GM18498 (cell line): ENCODE results near the gene ARHGEF4.

Source experiments
- ATAC-seq: cut with Tn5 transposase; IDR thresholded peaks from one replicate; pipeline ENCODE4 v1.9.1; 2021; ENCODE audit warnings: mild to moderate bottlenecking, moderate library complexity; ENCODE audit not compliant: unreplicated experiment

The ARHGEF4 gene

DNA sequence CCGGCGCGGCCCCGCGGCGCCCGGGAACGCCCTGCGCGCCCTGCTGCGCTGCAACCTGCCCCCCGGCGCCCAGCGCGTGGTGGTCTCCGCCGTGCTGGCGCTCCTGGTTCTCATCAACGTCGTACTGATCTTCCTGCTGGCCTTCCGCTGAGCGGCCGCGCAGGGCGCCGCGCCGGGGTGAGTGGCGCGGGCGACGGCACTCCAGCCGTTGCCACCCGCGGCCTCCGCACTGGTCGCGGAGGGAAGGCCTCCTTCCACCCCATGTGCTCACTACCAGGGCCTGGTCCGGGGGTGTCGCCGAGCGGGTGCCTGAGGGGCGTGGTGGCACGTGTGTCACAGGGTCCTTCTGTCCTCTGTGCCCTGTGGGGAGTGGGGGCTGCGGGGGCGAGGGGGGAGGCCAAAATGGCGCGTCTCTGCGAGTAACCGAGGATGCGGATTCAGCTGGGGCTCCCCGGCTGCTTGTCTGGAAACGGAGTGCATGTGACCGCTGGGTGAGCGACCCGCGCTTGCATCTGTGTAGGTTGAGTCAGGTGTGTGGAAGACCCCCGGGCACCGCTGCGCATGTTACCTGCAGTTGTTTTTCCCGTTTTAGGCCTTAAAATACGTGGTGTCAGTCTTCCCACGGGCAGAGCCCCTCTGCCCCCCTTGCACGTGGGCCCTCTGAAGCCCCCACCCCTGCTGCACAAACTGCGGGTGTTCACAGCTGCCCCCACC is 198.6 kb downstream of the ARHGEF4 start:
- no peak for ATAC-seq

DNA sequence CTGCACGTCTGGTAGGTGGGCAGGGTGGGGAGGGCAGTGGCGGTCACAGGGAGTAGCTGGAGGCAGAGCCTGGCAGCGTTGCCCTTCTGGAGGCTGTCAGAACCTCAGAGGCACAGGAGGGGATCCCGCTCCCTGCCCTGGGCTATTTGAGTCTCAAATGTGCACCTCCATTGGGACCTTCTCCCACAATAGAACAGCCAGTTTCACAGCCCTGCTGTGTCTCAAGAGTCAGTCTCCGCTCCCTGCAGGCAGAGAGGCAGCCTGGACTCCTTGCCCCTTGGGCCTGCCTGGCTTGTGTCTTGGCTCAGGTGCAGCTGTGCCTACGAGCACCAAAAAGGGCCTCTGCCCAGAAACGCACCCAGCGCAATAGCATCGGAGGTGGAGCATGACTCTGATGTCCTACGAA is 199.1 kb downstream of the ARHGEF4 start:
- no peak for ATAC-seq

DNA sequence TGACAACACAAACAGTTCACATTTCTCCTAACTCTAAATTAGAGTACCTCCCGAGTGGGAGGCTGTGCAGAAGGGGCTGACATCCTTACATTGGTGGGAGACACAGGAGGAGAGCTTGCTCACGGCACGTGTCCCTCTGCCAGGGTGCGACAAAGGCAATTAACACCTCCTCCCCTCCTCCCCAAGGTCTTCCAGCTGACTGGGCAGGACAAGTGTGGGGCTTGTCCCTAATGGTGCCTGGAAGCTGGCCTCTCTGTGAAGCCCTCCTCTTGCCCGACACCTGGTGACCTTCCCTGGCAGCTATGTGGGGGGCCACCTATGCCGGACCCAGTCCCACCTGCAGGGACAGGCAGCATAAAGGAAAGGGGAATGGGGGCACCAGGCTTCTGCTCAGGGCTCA is 199.6 kb downstream of the ARHGEF4 start:
- no peak for ATAC-seq

DNA sequence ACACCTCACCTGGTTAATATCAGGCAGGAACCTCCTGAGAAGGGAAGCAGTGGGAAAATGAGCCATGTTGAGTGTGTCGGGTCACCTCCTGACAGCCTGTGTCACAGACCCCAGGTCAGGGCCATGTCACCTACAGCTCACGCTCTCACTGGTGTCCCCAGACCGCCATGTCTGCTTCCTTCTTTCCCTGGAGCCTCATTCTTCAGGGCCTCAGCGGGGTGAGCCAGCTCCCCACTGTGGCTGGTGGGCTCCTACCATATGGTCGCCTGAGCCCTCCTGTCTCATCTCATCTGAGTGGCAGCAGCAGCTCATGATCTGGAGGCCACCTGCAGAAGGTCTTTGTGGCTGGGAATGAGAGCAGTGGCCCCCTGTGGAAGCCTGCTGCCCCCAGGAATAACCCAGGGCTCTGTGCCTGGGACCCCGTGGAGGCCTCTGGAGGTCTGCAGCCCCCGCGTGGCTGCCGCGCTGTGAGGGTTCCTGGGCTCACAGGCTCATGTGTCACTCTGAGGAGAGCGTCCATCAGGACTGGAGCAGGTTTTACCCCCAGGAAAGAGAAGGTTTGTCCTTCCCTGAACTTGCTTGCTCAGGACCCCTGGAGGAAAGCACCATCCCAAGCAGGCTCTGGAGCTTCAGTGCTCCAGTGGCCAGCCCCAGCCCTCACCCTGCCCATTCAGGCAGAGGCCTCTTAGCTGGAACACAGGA is 200.1 kb downstream of the ARHGEF4 start:
- no peak for ATAC-seq

DNA sequence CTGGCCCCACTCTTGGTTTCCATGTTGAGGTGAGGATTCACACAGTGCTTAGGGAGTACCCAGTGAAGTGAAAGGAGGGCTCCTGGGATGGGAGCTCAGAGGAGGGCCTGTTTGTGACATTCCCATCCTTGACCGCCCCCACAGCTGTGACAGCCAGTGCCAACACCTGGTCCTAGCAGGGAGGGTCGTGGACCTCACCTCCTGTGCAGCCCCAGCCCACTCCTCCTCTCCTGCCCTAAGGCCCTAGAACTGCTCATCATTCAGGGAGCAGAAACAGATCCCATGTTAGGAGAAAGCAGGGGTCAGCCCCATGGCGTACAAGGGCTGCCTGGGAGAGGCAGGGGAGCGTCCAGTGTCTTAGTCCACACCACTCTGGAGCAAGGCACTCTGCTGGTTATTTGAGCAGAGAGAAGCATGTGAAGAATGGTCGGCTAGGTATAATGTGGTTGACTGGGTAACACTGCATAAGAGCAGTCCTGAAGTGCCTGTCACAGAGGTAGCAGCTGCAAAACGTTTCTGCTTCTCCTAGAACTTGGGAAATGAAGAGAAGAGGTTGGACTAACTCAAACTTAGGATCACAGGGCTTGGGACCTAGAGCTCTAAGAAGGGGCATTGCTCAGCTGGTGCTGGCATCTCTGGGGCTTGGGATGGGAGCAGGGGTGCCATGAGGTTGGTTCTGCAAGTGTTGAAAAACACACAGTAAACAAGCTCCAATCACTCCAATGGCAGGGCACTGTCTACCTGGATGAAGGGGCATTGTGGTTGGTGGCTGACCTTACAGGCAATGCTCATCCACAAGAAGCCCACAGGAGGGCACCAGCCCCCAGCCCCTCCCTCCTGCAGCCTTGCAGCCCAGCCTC is 200.9 kb downstream of the ARHGEF4 start:
- no peak for ATAC-seq

DNA sequence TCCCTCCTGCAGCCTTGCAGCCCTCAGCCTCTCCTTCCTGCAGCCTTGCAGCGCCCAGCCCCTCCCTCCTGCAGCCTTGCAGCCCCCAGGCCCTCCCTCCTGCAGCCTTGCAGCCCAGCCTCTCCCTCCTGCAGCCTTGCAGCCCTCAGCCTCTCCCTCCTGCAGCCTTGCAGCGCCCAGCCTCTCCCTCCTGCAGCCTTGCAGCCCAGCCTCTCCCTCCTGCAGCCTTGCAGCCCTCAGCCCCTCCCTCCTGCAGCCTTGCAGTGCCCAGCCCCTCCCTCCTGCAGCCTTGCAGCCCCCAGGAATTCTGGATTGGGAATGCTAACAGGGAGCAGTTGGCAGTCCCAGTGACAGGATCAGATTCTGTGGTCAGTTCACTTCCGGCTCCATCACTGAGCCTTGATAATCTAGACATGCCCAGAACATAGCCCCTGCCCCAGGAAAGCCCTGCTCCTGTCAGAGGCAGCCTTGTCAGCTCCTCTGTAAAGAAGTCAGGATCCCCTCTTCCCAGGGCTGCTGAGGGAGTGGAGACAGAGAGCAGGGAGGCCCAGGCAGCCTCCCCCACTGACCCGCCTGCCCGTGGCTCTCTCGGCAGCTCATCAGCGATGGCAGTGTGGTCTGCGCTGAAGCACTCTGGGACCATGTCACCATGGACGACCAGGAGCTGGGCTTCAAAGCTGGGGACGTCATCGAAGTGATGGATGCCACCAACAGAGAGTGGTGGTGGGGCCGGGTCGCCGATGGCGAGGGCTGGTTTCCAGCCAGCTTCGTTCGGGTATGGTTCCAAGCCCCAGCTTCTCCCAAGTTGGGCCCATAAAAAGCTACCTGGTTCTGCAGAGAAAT is 201.8 kb downstream of the ARHGEF4 start:
- ATAC-seq: no peak

DNA sequence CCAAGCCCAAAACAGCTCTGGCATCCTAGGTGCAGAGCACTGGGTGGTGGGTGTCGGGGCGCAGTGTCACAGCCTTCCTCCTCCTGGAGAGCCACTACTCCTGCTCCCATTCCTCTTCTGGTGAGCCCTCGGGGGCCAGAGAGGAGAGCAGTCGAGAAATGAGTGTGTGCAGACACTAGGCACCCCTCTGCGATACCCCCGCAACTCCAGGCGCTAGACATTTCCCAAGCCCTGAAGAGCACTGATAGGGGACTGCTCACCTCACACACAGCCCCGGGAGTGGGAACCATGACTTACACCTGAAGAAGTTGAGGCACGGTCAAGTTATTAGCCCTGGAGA is 202.4 kb downstream of the ARHGEF4 start:
- ATAC-seq: no peak

DNA sequence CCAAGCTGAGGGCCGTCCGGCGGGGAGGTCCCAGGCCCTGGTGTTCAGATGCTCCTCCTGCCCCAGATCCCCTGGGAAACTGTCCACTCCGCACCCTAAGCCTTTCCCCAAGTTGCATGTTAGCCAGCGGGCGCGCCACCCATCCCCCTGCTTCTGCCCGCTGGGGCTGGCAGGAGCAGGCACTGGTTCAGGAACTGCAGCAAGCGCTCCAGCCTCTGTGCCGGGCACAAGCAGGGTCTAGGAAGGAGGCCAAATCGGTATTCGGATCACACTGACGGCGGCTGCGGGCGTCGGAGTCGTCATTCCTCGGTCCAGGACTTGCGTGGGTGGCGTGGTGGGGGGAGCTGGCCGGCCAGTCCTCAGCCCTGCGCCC is 202.8 kb downstream of the ARHGEF4 start:
- no peak for ATAC-seq

DNA sequence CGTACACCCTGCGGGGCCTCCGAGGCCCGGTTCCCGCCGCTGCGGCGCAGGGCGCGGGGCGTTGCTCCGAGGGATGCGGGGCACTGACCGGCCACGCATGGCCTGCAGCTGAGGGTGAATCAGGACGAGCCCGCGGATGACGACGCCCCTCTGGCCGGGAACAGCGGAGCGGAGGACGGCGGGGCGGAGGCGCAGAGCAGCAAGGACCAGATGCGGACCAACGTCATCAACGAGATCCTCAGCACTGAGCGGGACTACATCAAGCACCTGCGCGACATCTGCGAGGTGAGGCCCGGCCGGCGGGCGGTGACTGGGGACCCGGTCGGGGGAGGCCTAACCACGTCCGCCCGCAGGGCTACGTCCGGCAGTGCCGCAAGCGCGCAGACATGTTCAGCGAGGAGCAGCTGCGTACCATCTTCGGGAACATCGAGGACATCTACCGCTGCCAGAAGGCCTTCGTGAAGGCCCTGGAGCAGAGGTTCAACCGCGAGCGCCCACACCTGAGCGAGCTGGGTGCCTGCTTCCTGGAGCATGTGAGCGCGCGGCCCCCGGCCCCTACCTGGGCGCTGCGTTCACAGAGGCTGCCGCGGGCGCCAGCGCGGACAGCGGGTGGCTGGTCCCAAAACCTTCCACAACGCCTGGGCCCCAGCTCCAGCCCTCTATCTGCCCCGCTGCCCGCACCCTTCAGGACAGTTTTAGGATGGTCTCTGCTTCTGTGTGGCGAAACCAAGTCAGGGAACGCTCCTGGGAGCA is 203.4 kb downstream of the ARHGEF4 start:
- ATAC-seq: no peak

DNA sequence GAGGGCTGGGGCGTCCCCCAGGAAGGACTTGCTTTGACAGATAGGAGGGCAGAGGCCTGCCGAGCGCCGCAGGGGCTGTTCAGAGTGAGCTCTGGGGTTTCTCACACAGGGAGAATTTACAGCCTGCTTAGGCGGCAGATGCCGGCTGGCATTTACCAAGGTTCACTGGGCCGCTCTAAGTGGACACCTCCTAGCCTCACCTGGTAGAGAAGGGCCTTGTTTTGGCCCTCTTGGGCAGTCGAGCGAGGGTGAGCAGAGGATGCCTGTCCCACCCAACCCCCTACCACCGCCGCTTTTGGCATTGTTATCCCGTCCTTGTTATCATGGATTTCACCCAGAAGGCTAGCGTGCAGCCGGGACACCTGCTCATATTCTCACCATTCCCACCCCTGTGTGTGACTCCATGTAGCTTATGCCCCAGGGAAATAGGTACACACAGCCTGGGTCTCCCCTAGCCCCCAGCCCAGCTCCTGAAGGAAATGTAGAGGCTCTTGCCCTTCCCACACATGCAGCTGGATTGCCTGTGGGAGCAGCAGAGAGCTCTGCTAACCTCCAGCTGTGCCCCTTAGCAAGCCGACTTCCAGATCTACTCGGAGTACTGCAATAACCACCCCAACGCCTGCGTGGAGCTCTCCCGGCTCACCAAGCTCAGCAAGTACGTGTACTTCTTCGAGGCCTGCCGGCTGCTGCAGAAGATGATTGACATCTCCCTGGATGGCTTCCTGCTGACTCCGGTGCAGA is 204.1 kb downstream of the ARHGEF4 start:
- ATAC-seq: no peak

DNA sequence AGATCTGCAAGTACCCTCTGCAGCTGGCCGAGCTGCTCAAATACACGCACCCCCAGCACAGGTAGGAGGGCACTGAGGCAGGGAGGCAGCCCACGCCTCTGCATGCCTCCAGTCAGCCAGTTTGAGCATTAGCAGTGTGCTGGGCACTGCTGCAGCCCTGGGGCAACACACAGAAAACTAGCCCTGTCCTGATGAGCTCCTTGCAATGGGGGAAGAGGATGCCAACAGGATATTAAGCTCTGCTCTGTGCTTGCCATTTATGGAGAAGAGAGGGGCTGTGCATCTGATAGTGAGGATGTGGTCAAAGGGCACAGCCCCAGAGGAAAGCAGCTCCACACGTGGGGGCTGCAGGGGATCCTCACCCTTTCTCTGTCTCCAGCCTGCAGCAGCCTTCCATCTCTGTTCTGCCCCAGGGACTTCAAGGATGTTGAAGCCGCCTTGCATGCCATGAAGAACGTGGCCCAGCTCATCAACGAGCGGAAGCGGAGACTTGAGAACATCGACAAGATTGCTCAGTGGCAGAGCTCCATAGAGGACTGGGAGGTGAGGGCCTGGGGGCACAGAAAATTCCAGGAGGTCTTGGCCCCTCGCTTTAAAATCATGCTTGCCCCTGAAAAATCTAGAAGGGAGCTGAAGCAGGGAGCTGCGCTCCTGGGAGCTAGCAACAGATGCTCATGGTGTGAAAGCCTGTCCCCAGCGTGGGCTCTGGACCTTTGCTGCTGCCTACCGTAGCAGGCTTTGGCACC is 204.9 kb downstream of the ARHGEF4 start:
- ATAC-seq: no peak

DNA sequence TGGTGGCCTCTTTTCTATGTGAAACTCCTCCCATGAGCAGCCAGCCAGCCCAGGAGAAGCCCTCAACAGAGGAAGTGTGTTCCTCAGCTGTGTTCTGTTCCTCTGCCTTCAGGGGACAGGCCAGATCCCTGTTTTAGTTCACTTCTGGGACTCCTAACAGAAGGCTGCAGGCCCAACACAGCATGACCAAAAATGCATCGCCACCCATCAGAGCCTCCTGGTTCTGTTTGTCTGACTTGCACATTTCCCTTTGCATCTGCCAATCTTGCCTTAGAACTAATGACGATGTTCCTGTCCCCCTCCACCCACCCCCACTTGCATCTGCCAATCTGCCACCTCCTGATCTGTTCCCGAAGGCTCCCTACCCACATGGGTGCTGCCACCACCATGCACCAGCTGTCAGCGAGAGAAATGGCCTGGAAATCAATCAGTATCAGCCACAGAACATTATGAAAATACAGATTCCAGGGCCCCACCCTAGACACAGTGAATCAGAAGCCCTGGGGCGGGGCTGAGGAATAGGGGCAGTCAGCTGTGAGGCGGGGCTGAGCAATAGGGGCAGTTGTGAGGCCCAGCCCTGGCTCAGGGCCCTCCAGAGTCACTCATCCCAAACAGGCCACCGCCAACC is 205.5 kb downstream of the ARHGEF4 start:
- no peak for ATAC-seq

DNA sequence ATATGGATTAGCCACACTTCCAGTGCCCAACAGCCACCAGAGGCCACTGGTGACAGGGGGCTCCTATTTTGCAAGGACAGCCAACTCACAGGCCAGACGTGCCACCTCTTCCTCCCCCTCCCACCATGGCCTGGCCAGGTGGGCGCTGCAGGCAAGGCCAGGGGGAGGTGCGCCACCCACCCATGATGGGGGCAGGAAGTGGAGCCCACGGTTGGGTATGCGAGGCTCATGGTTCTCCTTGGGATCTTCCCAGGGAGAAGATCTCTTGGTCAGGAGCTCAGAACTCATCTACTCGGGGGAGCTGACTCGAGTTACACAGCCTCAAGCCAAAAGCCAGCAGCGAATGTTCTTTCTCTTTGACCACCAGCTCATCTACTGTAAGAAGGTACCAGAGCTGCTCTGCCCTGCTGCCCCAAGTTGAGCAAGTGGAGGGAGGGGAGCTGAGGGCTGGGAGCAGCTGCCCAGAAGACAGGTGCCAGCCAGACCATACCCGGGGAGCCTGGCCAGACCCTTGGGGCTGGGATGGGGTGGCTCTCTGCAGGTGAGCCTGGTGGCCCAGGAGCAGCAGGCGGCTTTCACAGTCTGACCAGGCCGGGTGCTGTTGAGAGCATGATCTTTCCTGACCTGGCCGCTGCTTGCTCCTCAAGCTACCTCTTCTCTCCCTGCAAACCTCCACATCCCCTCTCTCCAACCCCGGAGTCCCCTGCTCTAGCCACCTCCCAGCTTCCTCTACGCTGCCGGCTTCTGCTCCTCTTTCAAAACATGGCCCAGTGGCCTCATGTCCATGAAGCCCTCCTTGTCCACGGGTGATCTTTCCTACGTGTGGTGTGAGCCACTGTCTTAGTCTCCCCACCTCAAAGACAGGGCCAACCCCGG is 206.7 kb downstream of the ARHGEF4 start:
- ATAC-seq: no peak

DNA sequence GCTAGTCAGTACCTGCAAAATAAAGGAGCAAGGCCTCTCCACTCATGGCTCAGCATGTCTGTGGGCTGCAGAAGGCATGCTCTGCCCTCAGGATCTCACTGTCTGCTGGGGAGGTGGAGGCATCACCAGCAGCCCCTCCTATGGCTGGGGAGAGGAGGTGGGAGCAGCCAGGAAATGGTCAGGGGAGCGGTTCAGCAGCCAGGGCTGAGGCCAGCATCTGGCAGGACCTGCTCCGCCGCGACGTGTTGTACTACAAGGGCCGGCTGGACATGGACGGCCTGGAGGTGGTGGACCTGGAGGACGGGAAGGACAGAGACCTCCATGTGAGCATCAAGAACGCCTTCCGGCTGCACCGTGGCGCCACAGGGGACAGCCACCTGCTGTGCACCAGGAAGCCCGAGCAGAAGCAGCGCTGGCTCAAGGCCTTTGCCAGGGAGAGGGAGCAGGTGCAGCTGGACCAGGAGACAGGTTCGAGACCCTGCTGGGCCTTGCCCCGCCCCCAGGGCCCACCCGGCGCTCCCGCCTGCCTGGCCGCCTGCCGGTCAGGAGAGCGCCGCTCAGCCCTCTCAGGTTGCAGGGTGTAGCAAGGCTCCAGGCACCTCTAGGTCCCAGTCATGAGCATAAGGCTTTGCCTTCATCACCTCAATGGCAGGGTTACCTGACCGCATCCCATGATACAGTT is 207.5 kb downstream of the ARHGEF4 start:
- ATAC-seq: no peak

DNA sequence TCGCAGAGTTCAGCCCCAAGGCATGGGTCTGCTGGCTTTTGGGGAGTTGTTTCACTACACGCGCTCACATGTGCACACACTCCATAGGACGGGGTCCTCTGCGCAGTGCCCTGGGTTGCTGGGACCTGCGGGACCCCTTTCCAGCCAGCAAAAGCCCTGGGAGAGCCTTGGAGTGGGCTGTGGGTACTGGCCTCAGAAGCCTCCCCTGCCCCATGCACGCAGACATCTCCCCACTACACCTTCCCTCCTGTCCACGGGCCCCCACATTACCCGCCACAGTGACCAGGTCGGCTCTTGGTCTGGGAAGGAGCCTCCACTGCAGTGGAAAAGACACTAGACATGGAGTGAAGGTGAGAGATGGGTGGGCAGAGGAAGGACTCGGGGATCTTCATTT is 208.0 kb downstream of the ARHGEF4 start:
- no peak for ATAC-seq

DNA sequence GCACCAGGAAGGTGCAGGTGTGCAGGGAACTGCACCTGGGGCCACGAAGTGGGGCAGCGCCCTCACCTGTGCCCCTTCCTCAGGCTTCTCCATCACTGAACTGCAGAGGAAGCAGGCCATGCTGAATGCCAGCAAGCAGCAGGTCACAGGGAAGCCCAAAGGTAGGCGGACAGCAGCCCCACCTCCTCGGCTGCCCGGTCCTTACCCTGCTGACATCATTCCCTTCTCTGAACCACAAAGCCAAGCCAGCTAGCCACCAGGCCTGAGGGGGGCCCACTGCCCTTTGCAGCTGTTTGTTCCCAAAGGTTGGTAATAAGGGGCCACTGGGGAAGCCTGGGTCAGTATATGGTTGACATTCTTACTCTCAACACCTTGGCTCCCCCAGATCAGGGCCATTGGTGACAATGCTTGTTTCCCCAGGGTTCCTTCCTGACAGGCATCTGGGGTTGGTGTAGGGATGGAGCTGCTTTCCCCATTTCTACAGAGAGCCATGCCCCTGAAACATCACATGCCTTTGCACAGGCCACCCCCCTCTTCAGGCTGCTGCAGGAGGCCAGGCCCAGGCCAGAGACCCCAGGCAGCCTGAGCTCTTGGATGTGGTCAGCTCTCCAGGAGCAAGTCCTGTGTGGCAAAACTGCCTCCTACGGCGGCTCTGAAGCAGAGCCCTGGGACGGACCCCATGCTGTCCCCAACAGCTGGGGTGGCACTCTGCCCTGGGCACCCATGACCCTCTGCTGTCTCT is 208.7 kb downstream of the ARHGEF4 start:
- ATAC-seq: no peak
